Right forelimb (tissue), 1 donor: Measurements from ENCODE around the gene SPG7.
"Not testable (repeated sequence)": the region's sequence is repeated elsewhere in the genome, so short reads cannot be mapped to it uniquely, and the experiment has no call there.

Source experiments
- DNase-seq: peaks from one replicate; pipeline ENCODE4 v3.0.0-alpha.2; 2018

SPG7 gene

DNA sequence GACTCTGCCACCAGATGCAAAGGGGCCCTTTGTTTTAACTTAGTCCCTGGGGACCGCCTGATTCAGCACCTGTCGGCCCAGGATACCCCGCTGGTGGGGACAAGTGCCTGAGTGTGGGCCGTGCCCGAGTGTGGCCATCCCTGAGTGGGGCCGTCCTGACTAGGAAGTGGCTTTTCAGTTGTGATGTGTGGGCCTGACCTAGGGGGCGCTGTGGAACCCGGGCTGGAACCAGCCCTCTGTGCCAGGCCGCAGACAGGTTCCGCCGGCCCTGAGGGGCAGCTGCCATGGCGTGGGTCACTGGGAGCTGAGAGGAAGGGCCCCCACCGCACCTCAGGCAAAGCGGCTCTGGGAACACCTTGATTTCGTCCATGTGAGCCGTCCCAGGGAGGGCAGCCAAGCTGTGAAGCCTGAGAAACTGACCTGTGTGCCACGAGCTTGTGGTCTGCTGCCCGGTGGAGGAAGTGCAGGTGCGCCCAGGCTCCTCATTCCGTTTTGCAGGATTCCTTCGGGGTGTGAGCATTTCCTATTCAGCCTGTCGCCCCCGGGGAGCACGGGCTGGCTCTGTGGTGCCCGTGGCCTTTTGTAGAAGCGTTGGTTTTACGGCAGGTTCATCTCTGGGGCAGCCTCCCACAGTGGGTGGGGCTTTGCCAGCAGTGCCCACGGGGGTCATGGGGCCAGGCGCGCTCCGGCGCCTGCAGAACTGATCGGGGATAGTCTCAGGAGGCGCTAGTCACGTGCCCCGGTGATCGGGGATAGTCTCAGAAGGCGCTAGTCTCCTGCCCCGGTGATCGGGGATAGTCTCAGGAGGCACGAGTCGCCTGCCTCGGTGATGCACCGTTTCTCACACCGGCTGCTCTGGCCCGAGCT is 57.5 kb downstream of the SPG7 start:
- no peak for DNase-seq

DNA sequence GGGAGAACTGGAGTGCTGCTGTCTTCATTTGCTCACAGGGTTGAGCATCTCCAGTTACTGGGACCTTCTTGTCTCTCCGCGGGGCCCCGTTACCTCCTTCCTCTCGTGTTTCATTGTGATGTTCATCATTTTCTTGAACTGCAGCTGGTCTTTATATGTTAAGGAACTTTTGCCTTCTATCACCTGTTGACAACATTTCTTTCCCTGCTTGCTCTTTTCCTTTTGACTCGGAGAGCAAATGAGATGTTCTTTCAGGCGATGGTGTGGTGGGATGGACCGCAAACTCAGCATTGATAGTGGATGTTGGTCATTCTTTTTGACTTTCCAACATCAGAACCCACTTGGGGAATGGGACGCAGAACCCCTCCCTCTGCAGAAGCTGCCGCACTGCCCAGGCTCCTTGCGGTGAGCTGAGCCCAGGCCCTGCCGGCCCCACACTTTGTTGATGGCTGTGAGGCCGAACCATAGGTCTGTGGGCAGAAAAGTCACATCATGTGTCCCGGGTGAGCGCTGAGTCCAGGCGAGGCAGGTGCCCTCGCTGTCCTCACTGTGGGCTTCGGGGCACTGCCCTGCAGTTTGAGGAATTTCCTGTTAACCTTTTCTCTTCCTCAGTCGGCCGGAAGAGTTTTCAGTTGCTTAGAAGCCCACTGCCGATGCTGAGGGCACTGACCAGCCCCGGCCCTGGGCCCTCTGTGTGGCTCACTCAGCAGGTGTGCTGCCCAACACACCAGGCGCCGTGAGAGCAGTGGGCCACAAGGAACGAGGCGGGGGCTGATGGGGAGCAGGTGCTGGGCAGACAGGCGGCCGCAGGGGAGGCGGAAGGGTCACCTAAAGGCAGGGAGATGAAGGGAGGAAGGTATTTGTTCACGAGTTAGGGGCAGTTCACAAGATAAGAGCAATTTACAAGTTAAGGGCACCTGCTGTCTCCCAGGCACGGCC is 59.7 kb downstream of the SPG7 start:
- no peak for DNase-seq

DNA sequence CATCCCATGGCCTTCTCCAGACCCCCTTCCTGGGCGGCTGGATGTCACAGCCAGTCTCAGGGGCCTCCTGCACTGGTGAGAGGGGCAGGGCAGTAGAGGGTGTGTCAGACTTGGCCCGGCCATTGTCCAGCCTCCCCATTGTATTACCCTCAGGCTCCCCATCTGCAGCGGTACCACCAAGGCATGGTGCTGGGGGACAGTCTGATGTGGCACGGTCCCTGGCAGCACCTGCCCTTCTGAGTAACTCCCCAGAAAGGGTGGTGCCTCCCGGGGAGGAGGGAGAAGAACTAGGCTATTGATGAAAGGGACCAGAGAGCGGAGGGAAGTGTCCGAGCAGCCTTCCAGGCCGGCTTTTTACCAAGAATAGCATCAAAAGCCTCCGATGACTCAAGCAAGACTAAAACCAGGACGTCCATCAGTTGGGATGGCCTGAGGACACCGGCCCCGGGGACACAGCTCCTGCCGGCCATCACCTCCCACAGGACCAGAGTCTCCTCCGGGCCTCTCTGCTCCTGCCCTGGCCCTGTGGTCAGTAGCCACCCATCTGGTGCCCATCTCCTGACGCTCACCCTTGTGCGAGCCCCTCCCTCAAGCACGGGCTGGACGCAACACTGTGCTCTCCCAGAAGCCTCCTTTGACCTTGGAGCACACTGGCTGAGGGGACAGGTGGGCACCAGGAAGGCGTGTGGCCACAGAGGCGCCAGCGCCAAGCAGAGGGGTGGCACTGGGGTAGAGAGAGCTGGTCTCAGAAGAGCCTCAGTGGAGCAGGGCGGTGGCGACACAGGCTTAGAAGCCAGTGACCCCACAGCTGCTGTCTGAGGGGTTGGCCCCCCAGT is 61.5 kb downstream of the SPG7 start:
- no peak for DNase-seq

DNA sequence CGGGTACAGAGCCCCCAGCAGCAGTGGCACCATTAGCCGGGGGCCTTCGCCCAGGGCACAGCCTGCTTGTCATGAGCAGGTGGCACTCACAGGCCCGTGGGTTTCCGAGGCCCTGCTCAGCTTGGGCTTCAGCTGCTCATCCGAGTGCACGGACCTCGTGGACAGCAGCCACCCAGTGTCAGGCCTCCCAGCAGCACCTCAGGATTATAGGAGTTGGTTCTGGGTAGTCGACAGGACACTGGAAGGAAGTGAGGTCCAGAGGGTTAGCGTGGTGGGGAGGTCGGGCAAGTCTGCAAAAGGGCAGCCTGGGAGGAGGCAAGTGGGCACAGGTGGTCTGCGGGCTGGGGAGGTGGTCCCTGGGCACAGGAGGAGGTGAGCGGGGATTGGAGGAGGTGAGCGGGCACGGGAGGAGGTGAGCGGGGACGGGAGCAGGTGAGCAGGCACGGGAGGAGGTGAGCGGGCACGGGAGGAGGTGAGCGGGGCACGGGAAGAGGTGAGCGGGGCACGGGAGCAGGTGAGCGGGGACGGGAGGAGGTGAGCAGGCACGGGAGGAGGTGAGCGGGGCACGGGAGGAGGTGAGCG is 62.2 kb downstream of the SPG7 start:
- DNase-seq, result no peak

DNA sequence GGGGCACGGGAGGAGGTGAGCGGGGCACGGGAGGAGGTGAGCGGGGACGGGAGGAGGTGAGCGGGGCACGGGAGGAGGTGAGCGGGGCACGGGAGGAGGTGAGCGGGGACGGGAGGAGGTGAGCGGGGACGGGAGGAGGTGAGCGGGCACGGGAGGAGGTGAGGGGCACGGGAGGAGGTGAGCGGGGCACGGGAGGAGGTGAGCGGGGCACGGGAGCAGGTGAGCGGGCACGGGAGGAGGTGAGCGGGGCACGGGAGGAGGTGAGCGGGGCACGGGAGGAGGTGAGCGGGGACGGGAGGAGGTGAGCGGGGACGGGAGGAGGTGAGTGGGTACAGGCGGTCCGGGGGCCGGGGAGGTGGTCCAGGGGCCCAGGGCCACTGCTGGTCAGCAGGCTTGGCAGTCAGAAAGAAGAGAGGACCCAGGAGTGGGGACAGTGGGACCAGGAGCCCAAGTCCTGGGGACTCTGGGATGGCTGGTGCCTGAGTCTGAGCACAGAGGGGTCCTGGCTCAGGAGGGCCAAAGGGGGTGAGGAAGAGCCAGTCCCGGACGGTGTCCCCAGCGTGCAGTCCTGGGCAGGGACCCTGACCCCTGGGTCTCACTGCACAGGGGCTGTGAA is 62.9 kb downstream of the SPG7 start:
- not testable (repeated sequence) for DNase-seq

DNA sequence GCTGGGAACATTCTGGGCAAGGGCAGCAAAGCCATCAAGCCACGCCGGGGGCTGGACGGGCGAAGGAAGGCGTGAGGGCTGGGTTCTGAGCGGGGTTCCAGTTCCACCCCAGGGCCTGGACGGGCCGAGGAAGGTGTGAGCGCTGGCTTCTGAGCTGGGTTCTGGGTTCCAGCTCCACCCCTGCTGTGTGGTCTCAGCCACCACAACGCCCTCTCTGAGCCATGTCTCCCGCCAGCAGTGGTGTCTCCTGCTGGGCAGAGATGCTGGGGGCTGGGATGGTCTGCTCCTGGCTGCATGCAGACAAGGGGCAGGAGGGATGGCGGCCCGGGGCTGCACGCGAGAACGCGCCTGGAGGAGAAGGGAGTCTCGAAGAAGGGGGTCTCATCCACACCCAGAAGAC is 63.4 kb downstream of the SPG7 start:
- no peak for DNase-seq

DNA sequence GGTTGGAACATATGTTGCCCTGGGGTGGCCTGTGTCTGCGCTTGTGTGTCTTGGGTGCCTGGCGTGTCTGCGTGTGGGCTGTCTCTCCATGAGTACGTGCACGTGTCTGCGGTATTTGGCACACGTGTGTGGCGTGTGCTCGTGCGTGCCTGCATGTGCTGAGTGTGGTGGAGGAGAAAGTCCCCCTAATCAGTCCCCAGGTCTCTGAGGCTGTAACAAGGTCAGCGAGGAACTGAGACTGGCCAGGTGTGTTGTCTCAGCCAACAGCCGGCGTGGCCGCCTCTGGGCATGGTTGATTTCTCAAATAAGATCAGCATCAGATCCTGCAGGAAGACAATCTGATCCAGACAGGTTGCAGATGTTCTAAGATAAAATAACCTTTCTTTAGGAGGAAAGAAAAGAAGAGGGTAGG is 63.9 kb downstream of the SPG7 start:
- no peak for DNase-seq

DNA sequence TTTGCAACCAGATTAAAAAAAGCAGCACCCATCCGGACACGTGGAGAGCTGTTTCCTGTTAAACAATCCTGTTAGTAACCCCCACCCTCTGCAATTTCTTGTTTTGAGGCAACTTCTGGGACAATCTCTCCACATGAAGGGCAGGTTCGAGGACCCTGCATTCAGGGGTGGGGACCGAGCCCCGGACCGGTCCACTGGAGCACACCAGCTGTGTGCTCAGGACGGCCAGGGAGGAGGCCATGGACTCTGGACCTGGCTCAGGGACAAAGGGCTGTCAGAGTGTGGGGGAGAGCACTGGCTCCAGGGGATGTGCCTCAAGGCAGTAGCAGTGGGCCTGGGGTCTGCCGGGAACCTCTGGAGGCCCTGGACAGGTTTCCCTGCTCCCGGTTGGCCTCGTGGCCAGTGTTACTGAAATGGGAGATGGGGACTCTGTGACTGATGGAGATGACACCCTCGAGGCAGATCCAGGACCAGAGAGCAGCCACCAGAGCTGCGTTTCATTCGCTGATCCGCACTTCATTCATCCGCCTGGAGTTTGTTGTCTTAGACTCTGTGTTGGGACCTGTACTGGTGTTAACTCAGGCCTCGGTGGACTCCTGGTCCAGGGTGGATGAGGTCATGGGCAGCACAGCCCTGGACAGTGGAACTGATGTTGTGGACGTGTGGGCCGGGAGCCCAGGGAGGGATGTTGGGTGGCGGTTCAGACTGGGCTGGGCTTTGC is 64.4 kb downstream of the SPG7 start:
- no peak for DNase-seq

DNA sequence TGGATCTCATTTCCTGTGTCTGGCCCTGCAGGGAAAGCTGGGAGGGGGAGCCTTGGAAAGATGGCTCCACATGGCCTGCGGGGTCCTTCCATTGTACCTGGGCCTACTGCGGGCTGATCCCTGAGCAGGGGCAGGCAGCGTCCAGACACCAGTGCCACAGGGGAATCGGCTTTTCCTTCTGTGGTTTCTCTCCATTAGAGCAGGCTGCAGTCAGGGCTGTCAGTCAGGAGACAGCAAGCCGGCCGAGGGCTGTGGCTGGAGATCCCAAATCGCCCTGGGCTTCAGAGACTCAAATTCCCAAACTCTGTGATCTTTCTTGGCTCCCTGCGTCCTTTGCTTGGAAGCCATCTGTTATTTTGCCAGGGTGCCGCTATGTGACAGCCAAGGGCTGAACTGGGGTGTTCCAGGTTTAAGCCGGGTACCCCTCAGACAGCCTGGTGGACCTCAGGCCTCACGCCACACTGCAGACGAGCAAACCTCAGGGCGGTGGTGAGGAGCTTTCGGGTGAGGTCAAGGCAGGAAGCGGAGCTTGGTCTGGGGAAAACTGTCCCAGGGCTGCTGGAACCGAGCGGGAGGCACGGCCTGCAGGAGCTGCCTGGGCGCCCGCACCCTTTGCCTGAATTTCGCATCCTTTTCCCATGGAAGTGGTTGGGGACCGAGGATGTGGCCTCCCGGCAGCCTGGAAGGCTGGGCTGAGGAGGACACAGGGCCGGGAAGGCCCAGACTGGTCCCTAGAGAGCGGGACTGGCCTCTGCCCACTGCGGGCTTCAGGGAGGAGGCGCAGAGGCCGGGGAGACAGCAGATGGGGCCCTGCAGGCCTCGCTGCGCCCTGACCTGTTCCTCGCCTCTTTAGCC is 65.8 kb downstream of the SPG7 start:
- no peak for DNase-seq

DNA sequence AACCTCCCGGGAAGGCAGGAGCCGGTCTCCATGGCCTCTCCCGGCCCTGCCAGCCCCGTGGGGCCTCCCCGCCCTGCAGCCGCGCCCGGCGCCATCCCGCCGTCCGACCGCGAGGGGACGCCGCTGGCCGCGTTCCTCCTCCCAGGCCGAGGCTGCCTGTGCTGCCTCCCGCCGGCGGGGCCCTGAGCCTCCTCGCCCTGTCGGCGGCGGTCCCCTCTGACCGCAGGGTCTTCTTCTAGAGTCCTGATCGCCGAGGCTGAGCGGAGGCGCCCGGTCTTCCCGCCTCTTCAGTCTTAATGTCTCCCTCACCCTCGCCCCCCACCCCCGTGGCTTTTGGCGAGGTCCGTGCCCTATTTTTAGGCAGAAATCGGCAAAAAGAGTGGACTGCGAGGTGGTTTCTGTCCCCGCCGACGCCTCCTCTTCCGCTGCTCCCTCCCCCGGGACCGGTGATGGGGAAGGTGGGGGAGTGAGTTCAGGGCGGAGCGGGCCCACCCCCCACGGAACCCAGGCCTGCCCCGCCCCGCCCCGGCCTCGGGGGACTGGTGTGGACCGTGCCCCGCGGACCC is 66.6 kb downstream of the SPG7 start:
- no peak for DNase-seq

DNA sequence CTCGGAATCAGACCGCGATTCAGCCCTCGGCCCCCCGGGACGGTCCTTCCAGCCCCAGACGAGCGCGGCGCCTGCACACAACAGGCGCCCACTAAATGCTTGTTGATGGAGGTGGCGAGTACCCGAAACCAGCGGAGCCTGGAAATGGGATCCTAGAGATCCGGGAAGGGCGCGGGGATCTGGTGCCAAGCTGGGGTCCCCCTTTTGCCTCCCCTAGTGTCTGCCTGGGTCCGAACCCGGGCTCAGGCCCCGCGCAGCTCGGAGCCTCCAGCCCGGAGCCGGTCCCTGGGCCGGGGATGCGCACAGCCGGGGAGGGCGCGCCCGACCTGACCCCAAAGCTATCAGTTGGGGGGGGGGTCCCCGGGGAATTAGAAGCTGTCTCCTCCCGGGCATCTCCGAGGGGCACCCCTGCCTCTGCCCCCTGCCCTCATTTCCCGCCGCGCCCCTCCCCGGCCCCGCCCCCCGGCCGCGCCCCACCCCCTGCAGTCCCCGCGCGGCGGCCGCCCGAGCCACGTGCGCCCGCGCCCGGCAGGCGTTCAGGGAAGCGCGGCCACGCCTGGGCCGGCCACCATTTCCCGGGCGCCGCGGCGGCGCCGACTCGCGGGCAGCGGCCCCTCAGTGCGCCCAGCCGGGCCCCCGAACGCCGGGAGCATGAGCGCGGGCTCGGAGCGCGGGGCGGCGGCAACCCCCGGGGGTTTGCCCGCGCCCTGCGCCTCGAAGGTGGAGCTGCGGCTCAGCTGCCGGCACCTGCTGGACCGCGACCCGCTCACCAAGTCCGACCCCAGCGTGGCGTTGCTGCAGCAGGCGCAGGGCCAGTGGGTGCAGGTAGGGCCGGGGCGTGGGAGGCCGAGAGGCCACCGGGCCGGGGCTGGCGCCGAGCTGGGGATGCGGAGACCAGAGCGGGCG is 67.3 kb downstream of the SPG7 start, which contains the start of gene CPNE7:
Gene CPNE7 (plus strand): TSS at position 512 of the 906 bp plus-strand sequence. CDS start 140 bp downstream, at position 652.
- no peak for DNase-seq

DNA sequence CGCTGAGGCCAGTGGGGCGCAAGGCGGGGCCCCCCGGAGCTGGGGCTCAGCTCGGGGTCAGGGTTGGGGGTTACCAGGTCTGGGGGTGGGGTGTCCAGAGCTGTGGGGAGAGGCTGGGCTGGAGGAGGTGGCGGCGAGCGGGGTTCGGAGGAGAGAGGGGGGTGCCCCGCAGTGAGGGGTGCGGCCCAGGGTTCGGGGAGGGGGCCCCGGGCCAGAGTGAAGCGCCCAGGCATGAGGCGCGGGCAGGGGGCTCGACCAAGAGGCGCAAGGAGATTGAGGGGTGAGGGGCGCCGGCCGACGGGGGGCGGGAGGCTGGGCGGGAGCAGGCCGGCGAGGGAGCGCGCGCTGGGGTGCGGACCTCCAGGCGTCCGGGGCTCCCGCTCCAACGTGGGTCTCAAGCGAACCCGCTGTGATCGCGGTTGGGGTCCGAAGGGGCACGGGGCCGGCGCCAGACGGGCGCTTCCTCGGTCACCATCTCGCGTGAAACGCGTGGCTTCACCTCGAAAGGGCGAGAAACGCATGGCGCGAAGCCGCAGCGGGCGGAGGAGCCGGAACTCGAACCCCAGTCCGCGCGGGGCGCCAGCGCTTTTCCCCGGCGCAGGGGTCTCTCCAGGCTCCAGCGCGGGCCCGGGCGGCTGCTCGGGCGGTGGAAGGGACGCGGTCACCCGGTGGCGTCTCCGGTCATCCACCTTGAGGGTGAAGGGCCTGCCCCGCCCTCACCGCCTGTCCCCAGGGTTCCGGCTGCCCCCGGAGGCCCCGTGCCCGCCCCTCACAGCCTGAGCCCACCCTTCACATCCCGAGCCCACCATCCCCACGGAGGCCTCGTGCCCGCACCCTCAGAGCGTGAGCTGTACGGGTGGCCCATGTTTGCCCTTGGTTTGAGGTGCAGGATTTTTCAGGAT is 68.2 kb downstream of the SPG7 start:
- DNase-seq, result no peak

DNA sequence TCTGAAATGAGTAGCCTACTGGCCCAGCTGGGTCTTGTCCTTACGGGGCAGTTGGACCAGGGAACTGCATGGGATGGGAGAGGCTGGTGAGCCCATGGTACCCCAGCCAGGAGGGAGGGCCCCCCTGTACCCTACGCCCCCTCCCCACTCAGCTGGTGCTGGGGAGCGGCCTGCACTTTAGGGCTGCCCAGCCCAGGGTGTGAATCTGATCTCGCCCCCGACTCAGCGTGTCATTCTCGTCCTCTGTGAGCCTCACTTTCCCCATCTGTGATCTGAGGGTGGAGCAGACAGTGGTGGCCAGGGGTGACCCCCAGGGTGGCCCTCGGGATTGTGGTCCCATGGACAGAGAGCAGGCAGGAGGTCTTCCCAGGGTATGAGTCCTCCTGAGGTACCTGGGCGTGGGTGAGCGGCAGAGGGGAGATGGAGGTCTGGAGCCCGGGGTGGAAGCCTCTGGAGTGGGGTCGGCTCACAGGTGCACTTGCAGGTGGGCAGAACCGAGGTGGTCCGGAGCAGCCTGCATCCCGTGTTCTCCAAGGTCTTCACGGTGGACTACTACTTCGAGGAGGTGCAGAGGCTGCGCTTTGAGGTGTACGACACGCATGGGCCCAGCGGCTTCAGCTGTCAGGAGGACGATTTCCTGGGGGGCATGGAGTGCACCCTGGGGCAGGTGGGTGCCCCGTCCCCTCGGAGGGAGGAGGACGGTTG is 69.0 kb downstream of the SPG7 start:
- no peak for DNase-seq

DNA sequence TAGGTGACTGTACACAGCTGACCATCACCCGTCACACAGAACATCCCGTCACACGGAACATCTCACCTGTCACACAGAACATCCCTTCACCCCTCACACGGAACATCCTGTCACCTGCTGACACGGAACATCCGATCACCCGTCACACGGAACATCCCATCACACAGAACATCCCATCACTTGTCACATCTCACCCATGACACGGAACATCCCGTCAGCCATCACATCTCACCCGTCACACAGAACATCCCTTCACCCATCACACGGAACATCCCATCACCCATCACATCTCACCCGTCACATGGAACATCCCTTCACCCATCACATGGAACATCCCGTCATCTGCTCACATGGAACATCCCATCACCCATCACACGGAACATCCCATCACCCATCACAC is 71.1 kb downstream of the SPG7 start:
- DNase-seq, result no peak

DNA sequence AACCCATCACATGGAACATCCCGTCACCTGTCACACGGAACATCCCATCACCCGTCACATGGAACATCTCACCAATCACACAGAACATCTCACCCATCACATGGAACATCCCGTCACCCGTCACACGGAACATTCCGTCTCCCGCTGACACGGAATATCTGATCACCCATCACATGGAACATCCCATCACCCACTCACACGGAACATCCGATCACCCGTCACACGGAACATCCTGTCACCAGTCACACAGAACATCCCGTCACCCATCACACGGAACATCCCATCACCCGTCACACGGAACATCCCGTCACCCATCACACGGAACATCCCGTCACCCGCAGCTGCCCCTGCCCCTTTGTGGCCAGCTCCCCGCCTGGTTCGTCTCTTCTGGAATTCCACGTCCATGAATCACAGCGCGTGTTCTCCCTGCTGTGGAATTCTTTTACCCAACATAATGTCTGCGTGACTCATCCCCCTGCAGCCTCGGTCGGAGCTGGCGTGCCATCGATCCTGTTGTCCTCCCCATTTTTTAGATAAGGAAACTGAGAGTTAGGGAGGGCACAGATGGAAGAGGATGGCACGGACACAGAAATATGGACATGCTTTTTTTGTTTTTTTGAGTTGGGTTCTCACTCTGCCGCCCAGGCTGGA is 73.0 kb downstream of the SPG7 start:
- DNase-seq, result no peak

DNA sequence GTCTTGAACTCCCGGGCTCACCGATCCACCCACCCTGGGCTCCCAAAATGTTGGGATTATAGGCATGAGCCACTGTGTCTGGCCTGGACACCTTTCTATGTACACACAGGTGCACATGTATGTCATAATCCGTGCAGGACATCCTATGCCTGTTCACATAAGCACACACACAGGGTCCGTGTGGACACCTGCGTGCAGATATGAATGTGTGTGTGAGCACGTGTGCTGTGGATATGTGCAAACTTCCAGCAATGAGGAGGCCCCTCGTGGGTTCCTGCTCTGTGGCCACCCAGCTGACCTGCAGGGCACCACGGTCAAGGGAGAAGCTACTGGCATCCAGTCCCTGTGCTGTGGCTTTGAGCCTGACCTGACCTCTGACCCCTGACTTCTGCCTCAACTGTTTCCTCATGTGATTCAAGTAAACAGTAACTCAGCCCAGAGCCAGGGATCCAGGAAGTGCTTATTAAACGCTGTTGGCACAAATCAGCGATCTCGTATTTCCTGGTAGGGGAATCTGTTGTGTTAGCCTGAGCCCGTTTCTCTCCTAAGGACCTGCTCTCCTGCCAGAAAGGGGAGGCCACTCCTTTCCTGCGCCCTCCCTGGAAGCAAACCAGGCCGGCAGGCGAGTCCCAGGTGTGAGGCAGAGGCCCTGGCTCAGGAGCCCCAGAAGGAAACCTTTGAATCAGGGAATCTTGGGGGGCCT is 73.8 kb downstream of the SPG7 start:
- DNase-seq, result no peak
